Kidney epithelial cell (primary cell): ENCODE results near the gene TNPO3. TPM values are rescaled to one million over a fixed set of nuclear protein-coding genes. Genes with fewer than 3 reads are reported as not detected.

ENCODE experiments used
- DNase-seq: peaks from one replicate; pipeline ENCODE4 v3.0.0-alpha.2; 2010; ENCODE audit warnings: low read depth
- H3K27me3 ChIP-seq: 2 replicates; pipeline ENCODE4 v1.6.0; 2011; ENCODE audit warnings: low read length; ENCODE audit not compliant: control insufficient read depth, insufficient read depth
- H3K36me3 ChIP-seq: 2 replicates; pipeline ENCODE4 v1.5.1; 2011; ENCODE audit warnings: low read length; ENCODE audit not compliant: control insufficient read depth, insufficient read depth
- H3K4me3 ChIP-seq: 2 replicates; pipeline ENCODE4 v1.5.1; 2011; ENCODE audit warnings: low read depth, mild to moderate bottlenecking, control low read depth, low read length
- total RNA-seq: library from RNA; depleted of rRNA; stranded (reverse); fragments of >200 nt; gene quantifications from 2 replicates; pipeline ENCODE4 v1.2.3, GENCODE V29; 2015
- TF ChIP-seq, protein P1 (sequence below): IDR thresholded peaks from 2 replicates; pipeline ENCODE4 v1.5.1; 2011; ENCODE audit warnings: mild to moderate bottlenecking, moderate library complexity, low read length, control low read depth, inconsistent platforms; ENCODE audit not compliant: insufficient read depth, poor library complexity, severe bottlenecking

The TNPO3 gene
- total RNA-seq, 1 donor from 2014 or later: 50.8 TPM

DNA sequence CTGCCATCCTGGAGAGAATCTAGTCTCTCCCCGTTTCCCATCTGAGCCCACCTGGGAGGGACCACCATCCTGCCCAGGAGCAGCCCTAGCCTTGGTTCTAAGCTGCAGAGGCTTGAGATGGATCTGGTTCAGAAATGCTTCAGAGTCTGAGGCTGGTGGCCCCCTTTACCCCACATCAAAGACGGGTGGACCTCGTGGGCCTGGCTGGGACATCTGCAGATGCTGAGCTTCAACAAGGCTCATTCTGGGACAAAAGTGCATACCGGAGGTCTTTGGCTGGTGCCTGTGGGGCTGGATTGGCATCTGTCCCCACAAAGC lies 122.1 kb downstream of the TNPO3 start:
- Histone ChIP-seq H3K27me3 (no peaks in the 10 kb centered on the region), H3K4me3 (no peak overlapping the region), H3K36me3 (no peaks in the 10 kb centered on the region)
- no peak for DNase-seq
- TF ChIP-seq, protein P1, sequence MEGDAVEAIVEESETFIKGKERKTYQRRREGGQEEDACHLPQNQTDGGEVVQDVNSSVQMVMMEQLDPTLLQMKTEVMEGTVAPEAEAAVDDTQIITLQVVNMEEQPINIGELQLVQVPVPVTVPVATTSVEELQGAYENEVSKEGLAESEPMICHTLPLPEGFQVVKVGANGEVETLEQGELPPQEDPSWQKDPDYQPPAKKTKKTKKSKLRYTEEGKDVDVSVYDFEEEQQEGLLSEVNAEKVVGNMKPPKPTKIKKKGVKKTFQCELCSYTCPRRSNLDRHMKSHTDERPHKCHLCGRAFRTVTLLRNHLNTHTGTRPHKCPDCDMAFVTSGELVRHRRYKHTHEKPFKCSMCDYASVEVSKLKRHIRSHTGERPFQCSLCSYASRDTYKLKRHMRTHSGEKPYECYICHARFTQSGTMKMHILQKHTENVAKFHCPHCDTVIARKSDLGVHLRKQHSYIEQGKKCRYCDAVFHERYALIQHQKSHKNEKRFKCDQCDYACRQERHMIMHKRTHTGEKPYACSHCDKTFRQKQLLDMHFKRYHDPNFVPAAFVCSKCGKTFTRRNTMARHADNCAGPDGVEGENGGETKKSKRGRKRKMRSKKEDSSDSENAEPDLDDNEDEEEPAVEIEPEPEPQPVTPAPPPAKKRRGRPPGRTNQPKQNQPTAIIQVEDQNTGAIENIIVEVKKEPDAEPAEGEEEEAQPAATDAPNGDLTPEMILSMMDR: no peak

DNA sequence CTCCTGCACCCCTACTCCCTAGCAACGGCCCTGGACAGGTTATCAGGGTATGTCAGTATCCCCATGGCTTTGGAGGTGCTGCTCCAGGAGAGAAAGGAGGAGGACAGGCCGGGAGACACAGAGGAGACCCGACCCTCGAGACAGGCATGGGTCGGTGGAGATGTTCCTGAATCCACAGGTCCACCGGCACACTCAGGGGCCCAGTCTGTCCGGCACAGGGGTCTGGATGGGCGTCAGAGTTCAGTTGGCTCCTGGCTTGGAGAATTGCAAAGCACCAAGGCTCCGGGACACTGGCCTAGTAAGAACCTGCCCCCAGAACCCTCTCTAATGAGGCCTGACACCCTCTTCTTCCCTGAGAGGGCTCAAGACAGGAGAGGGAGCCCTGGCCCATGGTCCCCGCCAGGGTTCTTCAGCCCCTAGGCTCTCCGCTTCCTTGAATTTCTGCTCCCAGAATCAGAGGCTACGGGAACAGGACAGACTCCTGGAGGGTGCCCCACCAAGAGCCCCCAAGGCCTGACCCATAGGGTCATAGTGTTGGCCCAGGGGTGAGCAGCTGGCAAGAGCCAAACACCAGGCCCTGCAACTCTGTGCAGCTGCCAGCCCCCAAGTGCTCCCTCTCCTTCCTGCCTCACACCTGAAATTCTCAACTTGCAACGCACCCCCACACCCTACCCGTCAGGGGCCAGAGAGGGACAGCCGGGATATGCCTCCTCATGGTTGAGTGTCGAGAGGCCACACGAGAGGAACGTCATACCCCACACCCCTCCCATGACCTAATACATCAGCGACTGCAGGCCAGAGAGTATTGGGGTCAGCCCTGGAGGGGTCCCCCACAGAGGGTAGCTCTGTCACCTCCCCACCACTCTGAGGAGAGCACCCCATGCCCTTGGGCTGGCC lies 122.7 kb downstream of the TNPO3 start:
- no peak overlapping the region for H3K4me3 ChIP-seq
- TF ChIP-seq, protein P1: no peak
- no peaks in the 10 kb centered on the region for H3K27me3 ChIP-seq
- no peaks in the 10 kb centered on the region for H3K36me3 ChIP-seq
- DNase-seq: no peak

GRCh38 chr7:128931190-128931798 lies 123.6 kb downstream of the TNPO3 start:
- DNase-seq: no peak
- no peaks in the 10 kb centered on the region for H3K27me3 ChIP-seq
- no peak overlapping the region for H3K4me3 ChIP-seq
- TF ChIP-seq, protein P1: no peak
- no peaks in the 10 kb centered on the region for H3K36me3 ChIP-seq

GRCh38 chr7:128928882-128929788 lies 125.8 kb downstream of the TNPO3 start:
- DNase-seq: no peak
- Histone ChIP-seq H3K36me3 (no peaks in the 10 kb centered on the region), H3K4me3 (no peak overlapping the region), H3K27me3 (no peaks in the 10 kb centered on the region)
- TF ChIP-seq, protein P1: no peak

- no peaks in the 10 kb centered on the region for H3K36me3 ChIP-seq
- TF ChIP-seq, protein P1: no peak
- peaks cover 2% of the 10 kb centered on the region for H3K27me3 ChIP-seq
- DNase-seq: no peak
- no peak overlapping the region for H3K4me3 ChIP-seq
Measured at GRCh38 chr7:128928159-128928813, 126.6 kb downstream of the TNPO3 start.
